Fibroblast of lung (primary cell): Measurements from ENCODE around the gene ADCY5. TPM values are rescaled to one million over a fixed set of nuclear protein-coding genes. Genes with fewer than 3 reads are reported as not detected.

ENCODE experiments used
- DNase-seq, 2 donors: peaks; one replicate each; pipeline versions ENCODE4 v3.0.0 to v3.0.0-alpha.2; 2010; ENCODE audit warnings: low read depth in 2 of 2
- H2AFZ ChIP-seq: 2 replicates; pipeline ENCODE4 v1.5.1; 2012; ENCODE audit warnings: low read length, control low read depth, inconsistent platforms
- H3K27ac ChIP-seq: 2 replicates; pipeline ENCODE4 v1.5.1; 2011; ENCODE audit warnings: low read length, control low read depth; ENCODE audit not compliant: insufficient read depth
- H3K27me3 ChIP-seq: 2 replicates; pipeline ENCODE4 v1.5.1; 2011; ENCODE audit warnings: mild to moderate bottlenecking, low read length; ENCODE audit not compliant: control insufficient read depth, insufficient read depth
- H3K36me3 ChIP-seq: 2 replicates; pipeline ENCODE4 v1.5.1; 2011; ENCODE audit warnings: low read length; ENCODE audit not compliant: control insufficient read depth, insufficient read depth
- H3K4me1 ChIP-seq: 2 replicates; pipeline ENCODE4 v1.5.1; 2011; ENCODE audit warnings: low read length; ENCODE audit not compliant: control insufficient read depth, insufficient read depth; ENCODE audit errors: extremely low read depth
- H3K4me2 ChIP-seq: 2 replicates; pipeline ENCODE4 v1.5.1; 2011; ENCODE audit warnings: low read length, control low read depth; ENCODE audit not compliant: insufficient read depth; ENCODE audit errors: extremely low read depth
- H3K4me3 ChIP-seq, 4 experiments: fragments of 200-600 bp in 1 of 4; sonication (generic) in 1 of 4; replicated peaks in 1 of 4; 2 replicates each; pipeline ENCODE4 v1.5.1; 2011 to 2016; ENCODE audit warnings: low read length in 4 of 4, low read depth in 3 of 4, mild to moderate bottlenecking in 3 of 4, control low read depth in 2 of 4, inconsistent platforms in 1 of 4, mixed read lengths in 1 of 4; ENCODE audit not compliant: insufficient read depth in 1 of 4; ENCODE audit errors: control extremely low read depth in 1 of 4
- H3K79me2 ChIP-seq: 2 replicates; pipeline ENCODE4 v1.5.1; 2012; ENCODE audit warnings: mild to moderate bottlenecking, low read length, inconsistent platforms; ENCODE audit not compliant: control insufficient read depth, insufficient read depth
- H3K9ac ChIP-seq: 2 replicates; pipeline ENCODE4 v1.5.1; 2011; ENCODE audit warnings: mild to moderate bottlenecking, low read length, control low read depth; ENCODE audit not compliant: insufficient read depth
- H3K9me3 ChIP-seq: 2 replicates; pipeline ENCODE4 v1.5.1; 2012; ENCODE audit warnings: low read depth, low read length; ENCODE audit not compliant: control insufficient read depth, insufficient read depth
- H4K20me1 ChIP-seq: 2 replicates; pipeline ENCODE4 v1.5.1; 2011; ENCODE audit warnings: low read length; ENCODE audit not compliant: control insufficient read depth, insufficient read depth; ENCODE audit errors: extremely low read depth
- EZH2 ChIP-seq: IDR thresholded peaks from 2 replicates; pipeline ENCODE4 v1.5.1; 2012; ENCODE audit warnings: low read length, control low read depth, mild to moderate bottlenecking; ENCODE audit errors: missing control alignments
- polyA plus RNA-seq, 2 donors: library from polyadenylated mRNA; depleted of rRNA in 1 of 2; stranded (reverse) in 1 of 2; unstranded in 1 of 2; fragments of >200 nt; gene quantifications; 2 replicates each; pipeline ENCODE4 v1.2.1, GENCODE V29; 2011 to 2012; ENCODE audit warnings: missing spikeins in 1 of 2
- total RNA-seq: library from RNA; depleted of rRNA; stranded (reverse); fragments of >200 nt; gene quantifications from 2 replicates; pipeline ENCODE4 v1.2.1, GENCODE V29; 2014
- TF ChIP-seq, protein P1 (sequence below), 2 donors: IDR thresholded peaks in 1 of 2; conservative IDR thresholded peaks in 1 of 2; 1 replicate in 1 of 2; 2 replicates in 1 of 2; pipeline ENCODE4 v1.5.1; 2011 to 2012; ENCODE audit warnings: low read length in 2 of 2, control low read depth in 1 of 2, inconsistent platforms in 1 of 2, low read depth in 1 of 2, mild to moderate bottlenecking in 1 of 2

ADCY5 gene
- total and polyA plus RNA-seq, 2 donors (not counting 1 experiment from before 2014, with no cell fraction given), result 0.11 to 0.50 TPM

DNA sequence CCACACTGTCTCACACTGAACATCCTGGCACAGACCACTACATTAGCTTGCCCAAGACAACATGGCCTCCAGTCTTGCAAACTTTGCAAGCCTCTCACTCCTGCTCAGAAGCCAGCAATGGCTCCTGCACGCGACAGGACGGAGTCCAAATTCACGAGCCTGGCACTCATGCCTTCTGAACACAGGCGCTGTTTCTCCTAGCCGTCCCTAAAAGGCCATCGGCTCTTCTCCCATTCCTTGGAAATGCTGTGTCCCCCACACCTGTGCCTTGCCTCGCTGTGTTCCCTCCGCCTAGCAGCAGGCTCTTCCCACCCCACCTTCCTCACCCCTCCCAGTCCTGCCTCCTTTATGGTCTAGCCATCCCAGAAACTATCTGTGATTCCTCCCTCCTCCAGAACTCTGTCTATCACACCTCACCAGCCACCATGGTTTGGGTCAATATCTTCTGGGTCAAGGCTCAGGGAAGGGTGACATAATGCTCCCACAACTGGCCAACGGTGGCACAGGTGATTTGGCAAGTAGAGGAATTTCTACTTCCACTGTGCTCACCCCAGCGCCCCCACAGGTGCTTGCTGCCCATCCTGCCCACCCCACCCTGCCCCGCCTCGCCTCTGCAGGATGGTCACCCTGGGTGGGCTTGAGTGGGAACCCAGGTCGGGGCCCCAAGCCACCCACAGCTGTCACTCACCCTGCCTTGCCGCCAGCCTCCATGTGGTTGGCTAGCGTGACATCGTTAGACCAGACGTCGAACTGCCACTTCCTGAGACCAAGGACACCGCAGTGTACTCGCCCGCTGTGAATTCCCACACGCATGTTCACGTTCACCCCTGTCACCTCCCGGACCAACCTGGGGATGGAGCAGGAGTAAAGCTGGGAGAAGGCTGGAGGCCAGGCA lies 120.7 kb downstream of the ADCY5 start:
- no peaks in the 10 kb centered on the region for H3K4me1 ChIP-seq
- no peak for TF ChIP-seq EZH2
- TF ChIP-seq, protein P1, sequence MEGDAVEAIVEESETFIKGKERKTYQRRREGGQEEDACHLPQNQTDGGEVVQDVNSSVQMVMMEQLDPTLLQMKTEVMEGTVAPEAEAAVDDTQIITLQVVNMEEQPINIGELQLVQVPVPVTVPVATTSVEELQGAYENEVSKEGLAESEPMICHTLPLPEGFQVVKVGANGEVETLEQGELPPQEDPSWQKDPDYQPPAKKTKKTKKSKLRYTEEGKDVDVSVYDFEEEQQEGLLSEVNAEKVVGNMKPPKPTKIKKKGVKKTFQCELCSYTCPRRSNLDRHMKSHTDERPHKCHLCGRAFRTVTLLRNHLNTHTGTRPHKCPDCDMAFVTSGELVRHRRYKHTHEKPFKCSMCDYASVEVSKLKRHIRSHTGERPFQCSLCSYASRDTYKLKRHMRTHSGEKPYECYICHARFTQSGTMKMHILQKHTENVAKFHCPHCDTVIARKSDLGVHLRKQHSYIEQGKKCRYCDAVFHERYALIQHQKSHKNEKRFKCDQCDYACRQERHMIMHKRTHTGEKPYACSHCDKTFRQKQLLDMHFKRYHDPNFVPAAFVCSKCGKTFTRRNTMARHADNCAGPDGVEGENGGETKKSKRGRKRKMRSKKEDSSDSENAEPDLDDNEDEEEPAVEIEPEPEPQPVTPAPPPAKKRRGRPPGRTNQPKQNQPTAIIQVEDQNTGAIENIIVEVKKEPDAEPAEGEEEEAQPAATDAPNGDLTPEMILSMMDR (conservative IDR thresholded peaks at IDR 0.05 in 1 of 2, IDR thresholded peaks at IDR 0.05 in 1 of 2; ENCODE audit: low read depth in 1 of 2, low read length in 2 of 2), result no peak
- H3K4me2 ChIP-seq, result no peak overlapping the region
- peaks cover 3% of the 10 kb centered on the region for H3K27me3 ChIP-seq
- H4K20me1 ChIP-seq, result no peaks in the 10 kb centered on the region
- no peaks in the 10 kb centered on the region for H3K36me3 ChIP-seq
- H3K9ac ChIP-seq, result no peak overlapping the region
- no peak overlapping the region for H3K27ac ChIP-seq
- no peaks in the 10 kb centered on the region for H3K9me3 ChIP-seq
- H2AFZ ChIP-seq, result no peak overlapping the region
- H3K79me2 ChIP-seq, result no peaks in the 10 kb centered on the region
- DNase-seq, result no peak
- no peak overlapping the region for H3K4me3 ChIP-seq

DNA sequence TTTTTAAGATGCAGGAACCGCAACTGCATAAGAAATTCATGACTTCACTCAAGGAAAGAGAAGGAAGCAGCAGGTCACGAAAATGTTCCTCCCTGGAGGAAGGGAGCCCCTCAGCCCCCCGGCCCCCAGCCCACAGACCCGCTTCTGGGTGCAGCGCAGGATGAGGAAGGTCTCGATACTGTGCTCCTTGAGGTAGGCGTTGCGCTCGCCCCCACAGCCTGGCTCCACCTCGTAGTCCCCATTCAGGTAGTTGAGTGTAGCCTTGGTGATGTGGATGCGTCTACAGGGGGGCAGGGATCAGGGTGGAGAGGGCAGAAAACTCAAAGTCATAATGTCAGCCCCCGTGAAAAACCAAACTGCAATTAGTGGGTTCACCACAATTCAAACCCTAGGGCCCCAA lies 121.4 kb downstream of the ADCY5 start:
- DNase-seq, result no peak
- Histone ChIP-seq H2AFZ (no peak overlapping the region), H3K27ac (no peak overlapping the region), H3K79me2 (no peaks in the 10 kb centered on the region), H4K20me1 (no peaks in the 10 kb centered on the region), H3K9me3 (no peaks in the 10 kb centered on the region), H3K4me3 (no peak overlapping the region), H3K4me1 (no peaks in the 10 kb centered on the region), H3K4me2 (no peak overlapping the region), H3K9ac (no peak overlapping the region), H3K27me3 (peaks cover 3% of the 10 kb centered on the region), H3K36me3 (no peaks in the 10 kb centered on the region)
- TF ChIP-seq, protein P1 (conservative IDR thresholded peaks at IDR 0.05 in 1 of 2, IDR thresholded peaks at IDR 0.05 in 1 of 2; ENCODE audit: low read depth in 1 of 2, low read length in 2 of 2), result no peak

DNA sequence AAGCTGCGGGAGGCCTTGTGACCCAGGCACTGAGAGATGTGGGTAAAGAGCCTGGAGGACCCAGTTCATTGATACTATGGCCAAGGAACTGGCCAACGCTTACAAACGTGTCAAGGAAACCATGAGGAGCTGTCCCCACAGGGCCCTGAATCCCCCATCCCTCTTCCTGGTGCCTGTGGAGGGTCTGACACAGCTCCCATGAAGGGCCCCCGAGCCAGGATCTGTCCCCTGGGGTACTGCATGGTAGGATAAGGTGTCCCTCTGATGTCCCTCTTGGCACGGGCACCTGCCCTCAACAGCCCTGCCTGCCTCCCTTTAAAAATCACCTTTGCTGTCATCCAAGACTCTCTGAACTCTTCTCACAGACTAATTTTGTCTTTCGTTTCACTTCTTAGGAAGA lies 122.4 kb downstream of the ADCY5 start:
- Histone ChIP-seq H3K4me2 (no peak overlapping the region), H3K79me2 (no peaks in the 10 kb centered on the region), H2AFZ (no peak overlapping the region), H3K4me3 (no peak overlapping the region), H3K4me1 (no peaks in the 10 kb centered on the region), H3K36me3 (no peaks in the 10 kb centered on the region), H3K9ac (no peak overlapping the region), H3K27me3 (peaks cover 7% of the 10 kb centered on the region), H4K20me1 (no peaks in the 10 kb centered on the region), H3K9me3 (no peaks in the 10 kb centered on the region), H3K27ac (no peak overlapping the region)
- no peak for DNase-seq
- TF ChIP-seq, protein P1 (conservative IDR thresholded peaks at IDR 0.05 in 1 of 2, IDR thresholded peaks at IDR 0.05 in 1 of 2; ENCODE audit: low read depth in 1 of 2, low read length in 2 of 2), result no peak
- no peak for TF ChIP-seq EZH2
